GM23338 (cell line): ENCODE data around the gene SLAIN1. TPM values are rescaled to one million over a fixed set of nuclear protein-coding genes. Genes with fewer than 3 reads are reported as not detected.

Experiments
- ATAC-seq: fragments of 200-7000 bp; cut with Tn5 transposase; 3 replicates; pipeline ENCODE4 v1.9.1; 2020
- DNase-seq: peaks from one replicate; pipeline ENCODE4 v3.0.0-alpha.2; 2015; ENCODE audit warnings: low spot score
- H2AFZ ChIP-seq: fragments of 200-600 bp; sonication (generic); 2 replicates; pipeline ENCODE4 v1.8.0; 2016; ENCODE audit warnings: antibody characterized with exemption, mild to moderate bottlenecking, moderate library complexity
- H3F3A ChIP-seq: fragments of 200-600 bp; sonication (generic); replicated peaks from 2 replicates; pipeline ENCODE4 v1.8.0; 2017; ENCODE audit warnings: antibody characterized with exemption, mixed run types, low read depth
- H3K27ac ChIP-seq: fragments of 200-600 bp; sonication (generic); 2 replicates; pipeline ENCODE4 v1.6.1; 2016; ENCODE audit warnings: low read depth
- H3K27me3 ChIP-seq: fragments of 200-600 bp; sonication (generic); 2 replicates; pipeline ENCODE4 v1.8.0; 2016; ENCODE audit warnings: mild to moderate bottlenecking, mixed run types, moderate library complexity; ENCODE audit not compliant: insufficient read depth
- H3K36me3 ChIP-seq: fragments of 200-600 bp; sonication (generic); 2 replicates; pipeline ENCODE4 v1.8.0; 2016; ENCODE audit warnings: mild to moderate bottlenecking; ENCODE audit not compliant: insufficient read depth
- H3K4me1 ChIP-seq: fragments of 200-600 bp; sonication (generic); 2 replicates; pipeline ENCODE4 v1.8.0; 2016; ENCODE audit warnings: mild to moderate bottlenecking, moderate library complexity; ENCODE audit not compliant: insufficient read depth
- H3K4me2 ChIP-seq: fragments of 200-600 bp; sonication (generic); 2 replicates; pipeline ENCODE4 v1.7.1; 2017; ENCODE audit warnings: mixed run types
- H3K4me3 ChIP-seq: fragments of 200-600 bp; sonication (generic); 2 replicates; pipeline ENCODE4 v1.6.1; 2016; ENCODE audit warnings: mixed run types
- H3K79me2 ChIP-seq: fragments of 200-600 bp; sonication (generic); replicated peaks from 2 replicates; pipeline ENCODE4 v1.8.0; 2017; ENCODE audit warnings: mild to moderate bottlenecking; ENCODE audit not compliant: insufficient read depth
- H3K9me2 ChIP-seq: fragments of 200-600 bp; sonication (generic); 2 replicates; pipeline ENCODE4 v1.8.0; 2017; ENCODE audit not compliant: insufficient read depth
- H4K20me1 ChIP-seq: fragments of 200-600 bp; sonication (generic); replicated peaks from 2 replicates; pipeline ENCODE4 v1.8.0; 2017; ENCODE audit warnings: mild to moderate bottlenecking; ENCODE audit not compliant: insufficient read depth
- H3K27ac Mint-ChIP-seq: 2 replicates; pipeline ENCODE4 v1.8.0; 2020; ENCODE audit warnings: inconsistent platforms, mild to moderate bottlenecking, moderate library complexity, mixed read lengths
- H3K27me3 Mint-ChIP-seq: 3 replicates; pipeline ENCODE4 v1.8.0; 2022; ENCODE audit warnings: low read depth, mild to moderate bottlenecking, moderate library complexity, mixed read lengths, inconsistent platforms; ENCODE audit not compliant: insufficient read depth, poor library complexity
- H3K36me3 Mint-ChIP-seq: 3 replicates; pipeline ENCODE4 v1.8.0; 2021; ENCODE audit warnings: low read depth, mild to moderate bottlenecking, inconsistent platforms, moderate library complexity, mixed read lengths
- H3K4me1 Mint-ChIP-seq: 3 replicates; pipeline ENCODE4 v1.8.0; 2020; ENCODE audit warnings: mild to moderate bottlenecking, inconsistent platforms, mixed read lengths
- H3K4me3 Mint-ChIP-seq: 3 replicates; pipeline ENCODE4 v1.8.0; 2021; ENCODE audit warnings: moderate library complexity, mild to moderate bottlenecking, inconsistent platforms, mixed read lengths
- H3K9me3 Mint-ChIP-seq: 3 replicates; pipeline ENCODE4 v1.8.0; 2020; ENCODE audit warnings: moderate library complexity, mild to moderate bottlenecking, inconsistent platforms, mixed read lengths
- CREB1 ChIP-seq: fragments of 250-450 bp; sonication (Bioruptor Pico); IDR thresholded peaks from 2 replicates; pipeline ENCODE4 v1.5.0; 2020; ENCODE audit warnings: low read depth, mild to moderate bottlenecking, moderate library complexity
- CTCF ChIP-seq, 2 experiments: fragments of 200-600 bp in 1 of 2; sonication (generic) in 1 of 2; conservative IDR thresholded peaks; 2 replicates each; pipeline versions ENCODE4 v1.5.1 to v1.6.1; 2016 to 2017; ENCODE audit warnings: antibody characterized with exemption in 2 of 2, low read depth in 2 of 2, mild to moderate bottlenecking in 2 of 2, moderate library complexity in 1 of 2
- ETS1 ChIP-seq: IDR thresholded peaks from 2 replicates; pipeline ENCODE4 v1.6.1; 2016; ENCODE audit warnings: antibody characterized with exemption
- EZH2 ChIP-seq: fragments of 200-600 bp; sonication (generic); IDR thresholded peaks from one replicate; pipeline ENCODE4 v1.8.0; 2017; ENCODE audit warnings: antibody characterized with exemption, mild to moderate bottlenecking, low read depth; ENCODE audit not compliant: unreplicated experiment
- EZH2phosphoT487 ChIP-seq: fragments of 200-600 bp; sonication (generic); IDR thresholded peaks from one replicate; pipeline ENCODE4 v1.8.1; 2018; ENCODE audit warnings: antibody characterized with exemption; ENCODE audit not compliant: unreplicated experiment
- JUNB ChIP-seq: IDR thresholded peaks from one replicate; pipeline ENCODE4 v1.6.1; 2016; ENCODE audit warnings: antibody characterized with exemption; ENCODE audit not compliant: unreplicated experiment
- NANOG ChIP-seq: IDR thresholded peaks from 2 replicates; pipeline ENCODE4 v1.6.1; 2016; ENCODE audit warnings: antibody characterized with exemption, borderline replicate concordance
- POLR2AphosphoS5 ChIP-seq: IDR thresholded peaks from 2 replicates; pipeline ENCODE4 v1.6.1; 2016; ENCODE audit warnings: antibody characterized with exemption, low read depth
- ZNF114 ChIP-seq: fragments of 250-450 bp; sonication (Bioruptor Pico); IDR thresholded peaks from 2 replicates; pipeline ENCODE4 v1.5.0; 2020; ENCODE audit warnings: mild to moderate bottlenecking, moderate library complexity
- ZNF331 ChIP-seq: fragments of 250-450 bp; sonication (Bioruptor Pico); IDR thresholded peaks from 2 replicates; pipeline ENCODE4 v1.5.0; 2020; ENCODE audit warnings: low read depth, mild to moderate bottlenecking, moderate library complexity
- ZNF462 ChIP-seq: fragments of 250-450 bp; sonication (Bioruptor Pico); IDR thresholded peaks from 2 replicates; pipeline ENCODE4 v1.5.0; 2020; ENCODE audit warnings: mild to moderate bottlenecking, moderate library complexity
- polyA plus RNA-seq: library from polyadenylated mRNA; unstranded; fragments of >200 nt; fragmentation: Nextera tagmentation; extraction: Ambion mirVana; gene quantifications from 2 replicates; pipeline ENCODE4 v1.2.1, GENCODE V29; 2016
- total RNA-seq: library from RNA; depleted of rRNA; stranded (reverse); fragments of >200 nt; shearing (Covaris generic); gene quantifications from 2 replicates; pipeline ENCODE4 v1.2.3, GENCODE V29; 2014

Gene SLAIN1
- total and polyA plus RNA-seq, 2 experiments from 2014 or later: 16.3 to 44.2 TPM

- no peaks in the 10 kb centered on the region for H3K36me3 ChIP-seq
Observed at GRCh38 chr13:77691871-77692270, 5.6 kb upstream of the SLAIN1 start.

More at GRCh38 chr13:77691871-77692270, 5.6 kb upstream of the SLAIN1 start:
- no peaks in the 10 kb centered on the region for H3K9me3 Mint-ChIP-seq
- peaks cover 4% of the 10 kb centered on the region for H3K27me3 Mint-ChIP-seq
- H4K20me1 ChIP-seq: no peaks in the 10 kb centered on the region
- H3K4me2 ChIP-seq: no peak overlapping the region
- H3K27ac Mint-ChIP-seq: no peak overlapping the region
- H3K4me3 ChIP-seq: no peak overlapping the region
- no peaks in the 10 kb centered on the region for H3K9me2 ChIP-seq
- TF ChIP-seq CTCF (conservative IDR thresholded peaks at IDR 0.05; ENCODE audit: low read depth in 2 of 2) (no peak), ZNF462 (no peak), EZH2 (no peak), ZNF114 (CRISPR knock-in tag) (no peak), JUNB (no peak), CREB1 (CRISPR knock-in tag) (no peak), ZNF331 (CRISPR knock-in tag) (no peak), NANOG (no peak), EZH2phosphoT487 (no peak), POLR2AphosphoS5 (no peak), ETS1 (no peak)
- no peaks in the 10 kb centered on the region for H3K79me2 ChIP-seq
- H3K36me3 Mint-ChIP-seq: no peaks in the 10 kb centered on the region
- H3K4me1 Mint-ChIP-seq: peaks cover 15% of the 10 kb centered on the region; the same call in 2 of the 3 replicates
- ATAC-seq: no peak
- H3K4me1 ChIP-seq: peaks cover 19% of the 10 kb centered on the region
- no peaks in the 10 kb centered on the region for H3F3A ChIP-seq
- DNase-seq: no peak
- no peak overlapping the region for H3K27ac ChIP-seq
- no peaks in the 10 kb centered on the region for H3K27me3 ChIP-seq
- no peak overlapping the region for H2AFZ ChIP-seq
- H3K4me3 Mint-ChIP-seq: no peak overlapping the region
